ENCODE data around the gene ZNF850. TPM values are rescaled to one million over a fixed set of nuclear protein-coding genes. Genes with fewer than 3 reads are reported as not detected.

Gene ZNF850
- total RNA-seq, 4 donors from 2014 or later: 1.6 to 3.3 (median 2.0) TPM

DNA sequence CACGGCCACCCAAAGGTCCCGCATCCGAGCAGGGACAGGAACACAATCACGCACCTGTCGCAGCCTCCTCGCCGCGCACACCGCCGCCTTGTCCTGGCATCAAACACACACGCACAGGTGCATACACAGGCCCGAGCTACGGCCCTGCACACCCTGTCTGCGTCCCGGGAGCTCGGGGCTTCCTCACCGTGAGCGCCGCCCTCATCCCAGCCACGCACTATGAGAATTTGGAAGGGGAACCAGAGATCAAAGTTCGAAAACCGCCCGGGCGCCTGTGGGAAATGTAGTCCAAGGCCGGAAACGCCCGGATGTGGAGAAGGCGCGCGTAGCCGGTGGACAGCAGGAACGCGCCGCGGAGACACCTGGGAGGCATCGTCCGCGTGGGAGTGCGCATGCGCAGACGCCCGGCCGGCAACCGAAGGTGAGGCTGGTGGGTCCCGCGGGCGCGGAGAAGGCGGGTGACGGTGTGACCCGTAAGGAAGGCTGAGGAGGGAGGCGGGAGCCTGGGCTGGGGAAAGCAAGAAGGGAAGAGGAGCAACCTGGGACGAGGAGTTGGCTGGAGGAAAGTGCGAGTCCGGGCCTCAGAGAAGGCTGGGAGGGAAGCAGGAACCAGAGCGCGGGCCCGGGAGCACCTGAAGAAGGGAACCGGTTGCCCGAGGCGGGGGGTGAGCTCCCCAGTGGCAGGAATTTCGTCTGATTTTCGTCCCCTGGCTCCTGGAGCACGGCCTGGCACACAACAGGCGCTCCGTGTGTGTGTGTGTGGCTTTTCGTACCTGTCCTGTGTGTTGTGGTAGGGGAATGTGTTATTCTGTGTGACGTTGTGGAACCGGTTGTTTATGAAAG lies 85.2 kb downstream of the ZNF850 start, which contains the start of gene ZNF567:
Gene ZNF567 (plus strand): TSS at position 399 of the 843 bp plus-strand sequence. CDS start 7,256 bp downstream, outside the sequence.
- Histone ChIP-seq H3K27ac (peak within 1 kb of the TSS; percentile 15 to 80 (median 77)), H3K27me3 (no peaks in the 10 kb centered on the region), H3K4me1 (peaks cover 0 to 29% (median 10%) of the 10 kb centered on the region in 3 donors), H3K9me3 (peaks cover 0 to 16% (median 2%) of the 10 kb centered on the region in 3 donors), H3K4me3 (peak within 1 kb of the TSS; percentile 61 to 62), H3K36me3 (peaks cover 0 to 58% of the 10 kb centered on the region in 2 donors)
- TF ChIP-seq, protein P1, sequence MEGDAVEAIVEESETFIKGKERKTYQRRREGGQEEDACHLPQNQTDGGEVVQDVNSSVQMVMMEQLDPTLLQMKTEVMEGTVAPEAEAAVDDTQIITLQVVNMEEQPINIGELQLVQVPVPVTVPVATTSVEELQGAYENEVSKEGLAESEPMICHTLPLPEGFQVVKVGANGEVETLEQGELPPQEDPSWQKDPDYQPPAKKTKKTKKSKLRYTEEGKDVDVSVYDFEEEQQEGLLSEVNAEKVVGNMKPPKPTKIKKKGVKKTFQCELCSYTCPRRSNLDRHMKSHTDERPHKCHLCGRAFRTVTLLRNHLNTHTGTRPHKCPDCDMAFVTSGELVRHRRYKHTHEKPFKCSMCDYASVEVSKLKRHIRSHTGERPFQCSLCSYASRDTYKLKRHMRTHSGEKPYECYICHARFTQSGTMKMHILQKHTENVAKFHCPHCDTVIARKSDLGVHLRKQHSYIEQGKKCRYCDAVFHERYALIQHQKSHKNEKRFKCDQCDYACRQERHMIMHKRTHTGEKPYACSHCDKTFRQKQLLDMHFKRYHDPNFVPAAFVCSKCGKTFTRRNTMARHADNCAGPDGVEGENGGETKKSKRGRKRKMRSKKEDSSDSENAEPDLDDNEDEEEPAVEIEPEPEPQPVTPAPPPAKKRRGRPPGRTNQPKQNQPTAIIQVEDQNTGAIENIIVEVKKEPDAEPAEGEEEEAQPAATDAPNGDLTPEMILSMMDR (IDR thresholded peaks at IDR 0.05): no peak
- TF ChIP-seq POLR2A (IDR thresholded peaks at IDR 0.05) (peak; percentile 41 to 59), POLR2AphosphoS5 (IDR thresholded peaks at IDR 0.05) (peak; percentile 64)
- WGBS, 2 donors (ENCODE audit: low coverage in 1 of 2): 0% methylated on average over 4 to 18 of the region's 69 CpGs
- ATAC-seq: peak; percentile 100

DNA sequence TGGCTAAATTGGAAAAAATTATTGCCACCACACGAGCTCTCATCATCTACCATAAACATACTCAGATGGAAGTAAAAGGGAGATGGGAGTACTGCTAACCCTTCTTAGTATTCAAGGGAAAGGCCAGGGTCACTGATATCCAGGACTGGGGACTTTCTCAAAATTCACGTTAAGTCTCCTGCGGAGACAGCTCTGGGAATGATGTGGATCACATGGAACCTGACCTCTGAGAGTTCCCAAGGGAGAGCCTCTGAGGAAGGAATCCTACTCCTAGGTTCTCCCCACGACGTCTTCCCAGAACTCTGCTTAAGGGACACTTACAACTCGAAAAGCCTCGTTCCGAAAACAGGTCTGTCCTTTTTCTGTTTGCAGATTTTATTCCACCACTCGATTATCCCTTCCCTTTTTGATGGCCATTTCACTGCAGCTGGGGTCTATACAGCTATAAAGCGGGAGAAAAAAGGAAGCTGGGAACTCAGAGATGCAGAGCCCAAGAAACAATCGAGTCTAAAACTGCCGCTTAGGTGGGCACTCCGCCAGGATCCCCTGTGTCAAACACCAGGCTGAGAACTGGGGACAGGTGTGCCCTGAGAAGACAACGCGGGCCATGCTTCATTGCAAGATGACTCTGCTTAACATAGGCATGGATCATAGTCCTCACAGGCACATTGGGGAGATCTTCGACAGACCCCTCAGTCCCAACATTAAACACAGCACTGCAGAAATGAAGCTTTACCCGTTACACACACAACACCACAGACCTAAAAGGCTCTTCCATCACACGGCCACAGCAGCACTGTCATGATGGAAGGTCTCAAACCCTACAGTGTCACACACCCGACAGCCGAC lies 86.0 kb downstream of the ZNF850 start:
- H3K4me1 ChIP-seq: peaks cover 0 to 29% (median 10%) of the 10 kb centered on the region in 3 donors
- peaks cover 0 to 56% of the 10 kb centered on the region in 2 donors for H3K36me3 ChIP-seq
- peak overlapping the region in 3 of 4 donors; percentile 75 to 80 (median 79) for H3K27ac ChIP-seq
- no peaks in the 10 kb centered on the region for H3K27me3 ChIP-seq
- peak; percentile 1 for ATAC-seq
- no peak for TF ChIP-seq POLR2A (IDR thresholded peaks at IDR 0.05)
- TF ChIP-seq, protein P1 (IDR thresholded peaks at IDR 0.05): no peak
- no peak for TF ChIP-seq EP300 (IDR thresholded peaks at IDR 0.05)
- no peak for TF ChIP-seq POLR2AphosphoS5 (IDR thresholded peaks at IDR 0.05)
- peak overlapping the region; percentile 61 to 62 for H3K4me3 ChIP-seq
- peaks cover 0 to 12% (median 2%) of the 10 kb centered on the region in 3 donors for H3K9me3 ChIP-seq
- 10 to 17% methylated on average over 3 to 15 of the region's 20 CpGs for WGBS, 2 donors (ENCODE audit: low coverage in 1 of 2)

DNA sequence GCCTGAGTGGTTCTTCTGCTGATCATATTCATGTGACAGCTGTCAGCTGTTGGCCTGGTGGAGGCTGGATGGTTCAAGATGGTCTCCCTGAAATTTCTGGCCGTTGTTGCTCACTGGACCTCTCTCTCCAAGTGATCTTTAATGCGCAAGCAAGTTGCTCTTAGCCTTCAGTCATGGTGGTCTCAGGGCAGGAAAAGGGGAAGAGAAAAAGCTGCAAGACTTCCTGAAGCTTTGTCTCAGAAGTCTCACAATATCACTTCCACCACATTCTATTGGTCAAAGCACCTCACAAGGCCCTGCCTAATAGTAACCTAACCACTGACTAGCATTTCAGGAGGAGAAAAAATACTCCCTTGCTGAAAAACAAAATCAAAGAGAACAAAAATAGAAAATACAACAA lies 86.8 kb downstream of the ZNF850 start:
- no peak for ATAC-seq
- WGBS, 2 donors (ENCODE audit: low coverage in 1 of 2): 90% methylated on average over 2 of the region's 2 CpGs; no CpG with 5 or more reads in 1 of the 2 donors
- H3K4me1 ChIP-seq: peaks cover 0 to 29% (median 10%) of the 10 kb centered on the region in 3 donors
- peaks cover 0 to 56% of the 10 kb centered on the region in 2 donors for H3K36me3 ChIP-seq
- no peaks in the 10 kb centered on the region for H3K27me3 ChIP-seq
- no peak overlapping the region for H3K27ac ChIP-seq
- H3K4me3 ChIP-seq: no peak overlapping the region
- no peak for TF ChIP-seq EP300 (IDR thresholded peaks at IDR 0.05)
- TF ChIP-seq POLR2A (IDR thresholded peaks at IDR 0.05): no peak
- TF ChIP-seq, protein P1 (IDR thresholded peaks at IDR 0.05): no peak
- TF ChIP-seq POLR2AphosphoS5 (IDR thresholded peaks at IDR 0.05): no peak
- H3K9me3 ChIP-seq: peaks cover 0 to 4% (median 0%) of the 10 kb centered on the region in 3 donors

DNA sequence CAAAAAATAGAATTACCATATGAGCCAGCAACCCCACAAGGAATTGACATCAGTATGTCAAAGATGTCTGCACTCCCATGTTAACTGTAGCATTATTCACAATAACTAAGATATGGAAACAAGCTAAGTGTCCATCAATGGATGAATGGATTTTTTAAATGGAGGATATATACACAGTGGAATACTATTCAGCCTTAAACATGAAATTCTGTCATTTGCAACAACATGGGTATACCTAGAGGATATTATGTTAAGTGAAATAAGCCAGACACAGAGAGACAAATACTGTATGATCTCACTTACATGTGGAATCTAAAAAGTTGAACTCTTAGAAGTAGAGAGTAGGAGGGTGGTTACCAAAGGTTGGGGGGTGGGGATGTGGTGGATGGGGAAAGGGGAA lies 93.2 kb downstream of the ZNF850 start:
- Histone ChIP-seq H3K4me1 (no peaks in the 10 kb centered on the region), H3K9me3 (peaks cover 0 to 48% (median 0%) of the 10 kb centered on the region in 3 donors), H3K27ac (no peak overlapping the region), H3K4me3 (no peak overlapping the region), H3K36me3 (peaks cover 0 to 78% of the 10 kb centered on the region in 2 donors), H3K27me3 (no peaks in the 10 kb centered on the region)
- no peak for ATAC-seq
- TF ChIP-seq POLR2AphosphoS5 (IDR thresholded peaks at IDR 0.05) (no peak), EP300 (IDR thresholded peaks at IDR 0.05) (no peak), POLR2A (IDR thresholded peaks at IDR 0.05) (no peak)
- TF ChIP-seq, protein P1 (IDR thresholded peaks at IDR 0.05): no peak

All from gastroesophageal sphincter (tissue), 4 donors.